ENCODE data around the gene TPSG1.
"Not testable (repeated sequence)": the region's sequence is repeated elsewhere in the genome, so short reads cannot be mapped to it uniquely, and the experiment has no call there.

Gene TPSG1

DNA sequence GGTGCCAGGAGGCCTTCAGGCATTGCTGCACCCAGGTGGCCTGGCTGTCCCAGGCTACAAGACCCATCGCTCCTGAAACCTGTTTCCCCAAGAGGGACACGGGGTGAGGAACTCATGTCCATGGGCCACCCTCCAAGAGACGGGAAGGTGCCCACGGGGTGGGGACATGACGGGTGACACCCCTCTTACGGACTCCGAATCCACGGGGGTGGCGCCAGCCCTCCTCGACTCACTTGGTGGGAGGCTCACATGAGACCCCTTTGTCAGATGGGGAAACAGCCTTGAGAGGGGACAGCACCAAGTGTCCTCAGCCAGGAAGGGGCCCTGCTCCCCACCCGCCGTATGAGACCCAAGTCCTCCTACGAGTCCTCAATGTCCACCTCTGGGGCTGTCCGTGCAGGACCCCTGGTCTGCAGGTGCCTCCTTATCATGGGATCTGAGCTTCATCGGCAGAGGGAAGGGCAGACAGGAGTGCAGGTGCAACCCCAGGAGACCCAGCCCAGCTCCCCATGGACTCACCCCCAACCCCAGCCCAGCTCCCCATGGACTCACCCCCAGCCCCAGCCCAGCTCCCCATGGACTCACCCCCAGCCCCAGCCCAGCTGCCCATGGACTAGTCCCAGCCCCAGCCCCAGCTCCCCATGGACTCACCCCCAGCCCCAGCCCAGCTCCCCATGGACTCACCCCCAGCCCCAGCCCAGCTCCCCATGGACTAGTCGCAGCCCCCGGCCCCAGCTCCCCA, 5.6 kb upstream of the TPSG1 start:
- DNase-seq (ENCODE audit: low read depth): not testable (repeated sequence)

DNA sequence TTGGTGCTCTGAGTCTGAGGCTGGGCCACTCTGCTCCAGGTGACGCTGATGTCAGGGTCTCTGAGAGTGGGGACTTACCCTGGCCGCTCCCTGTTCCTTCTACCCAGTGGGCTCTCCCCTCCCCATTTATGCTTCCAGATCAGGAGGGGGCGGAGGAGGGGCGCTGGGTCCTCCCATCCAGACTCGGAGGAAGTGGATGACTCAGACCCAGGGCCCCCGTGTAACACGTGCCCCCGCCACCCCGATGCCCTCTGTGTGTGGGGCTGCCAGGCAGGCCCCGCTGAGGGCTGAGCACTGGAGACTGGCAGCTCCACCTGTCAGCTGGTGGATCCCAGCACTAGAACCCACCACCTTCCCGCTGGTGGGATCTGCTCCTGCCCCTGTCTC, 5.0 kb upstream of the TPSG1 start, which contains the start of gene TPSB2:
Gene TPSB2, minus strand, starts transcription at position 101 of the 387 bp plus-strand sequence. CDS start 233 bp downstream, outside the sequence.
- DNase-seq (ENCODE audit: low read depth): not testable (repeated sequence)

DNA sequence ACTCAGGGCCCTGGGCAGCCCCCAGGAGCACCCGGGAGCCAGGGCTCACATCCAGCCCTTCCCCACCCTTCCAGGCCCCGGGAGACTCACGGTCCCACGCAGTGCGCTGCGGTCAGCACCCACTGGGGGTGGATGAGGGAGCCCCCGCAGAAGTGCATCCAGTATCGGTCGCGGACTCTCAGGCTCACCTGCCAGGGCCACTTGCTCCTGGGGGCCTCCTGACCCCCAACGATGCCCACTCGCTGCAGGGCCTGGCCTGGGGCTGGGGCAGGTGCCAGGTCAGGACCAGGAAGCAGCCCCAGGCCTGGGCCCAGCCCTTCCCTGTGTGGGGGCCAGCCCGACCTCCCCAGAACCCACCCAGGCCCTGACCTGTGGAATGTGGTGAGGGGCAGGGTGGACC, 4.4 kb upstream of the TPSG1 start:
- not testable (repeated sequence) for DNase-seq (ENCODE audit: low read depth)

DNA sequence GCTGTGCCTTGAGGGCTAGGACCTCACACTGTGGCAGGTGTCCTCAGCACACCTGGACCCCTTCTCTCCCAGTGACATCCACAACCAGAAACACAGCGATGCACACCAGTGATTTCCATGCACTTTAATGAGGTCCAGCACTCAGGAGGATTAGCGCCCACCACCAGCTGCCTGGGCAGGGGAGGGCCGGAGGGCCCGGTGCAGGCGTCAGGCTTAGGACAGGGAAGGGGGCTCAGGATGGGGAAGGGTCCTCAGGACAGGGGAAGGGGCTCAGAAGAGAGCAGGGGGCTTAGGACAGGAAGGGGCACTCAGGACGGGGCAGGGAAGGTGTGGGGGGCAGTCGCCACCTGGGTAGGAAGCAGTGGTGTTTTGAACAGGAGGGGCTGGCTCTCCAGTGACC, 3.2 kb upstream of the TPSG1 start:
- DNase-seq (ENCODE audit: low read depth): not testable (repeated sequence)

DNA sequence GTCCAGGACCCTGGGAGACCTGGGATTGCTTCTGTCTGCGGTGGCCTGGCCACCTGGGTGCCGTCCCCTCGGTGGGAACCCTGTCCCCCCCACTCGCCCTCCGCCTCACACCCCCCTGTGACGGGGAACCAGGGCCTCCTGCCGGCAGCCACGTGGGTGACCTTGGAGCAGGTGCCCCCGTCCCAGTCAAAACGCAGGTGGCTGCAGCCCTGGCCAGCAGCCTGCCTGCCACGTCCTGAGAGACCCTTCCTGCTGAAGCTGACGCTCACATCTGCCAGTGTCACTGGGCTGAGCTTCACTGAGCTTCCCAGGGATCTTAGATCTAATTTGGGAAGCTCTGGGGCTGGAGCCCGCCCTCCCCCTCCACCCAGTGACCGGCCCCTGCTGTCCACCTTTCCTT, 1.6 kb upstream of the TPSG1 start:
- not testable (repeated sequence) for DNase-seq (ENCODE audit: low read depth)

DNA sequence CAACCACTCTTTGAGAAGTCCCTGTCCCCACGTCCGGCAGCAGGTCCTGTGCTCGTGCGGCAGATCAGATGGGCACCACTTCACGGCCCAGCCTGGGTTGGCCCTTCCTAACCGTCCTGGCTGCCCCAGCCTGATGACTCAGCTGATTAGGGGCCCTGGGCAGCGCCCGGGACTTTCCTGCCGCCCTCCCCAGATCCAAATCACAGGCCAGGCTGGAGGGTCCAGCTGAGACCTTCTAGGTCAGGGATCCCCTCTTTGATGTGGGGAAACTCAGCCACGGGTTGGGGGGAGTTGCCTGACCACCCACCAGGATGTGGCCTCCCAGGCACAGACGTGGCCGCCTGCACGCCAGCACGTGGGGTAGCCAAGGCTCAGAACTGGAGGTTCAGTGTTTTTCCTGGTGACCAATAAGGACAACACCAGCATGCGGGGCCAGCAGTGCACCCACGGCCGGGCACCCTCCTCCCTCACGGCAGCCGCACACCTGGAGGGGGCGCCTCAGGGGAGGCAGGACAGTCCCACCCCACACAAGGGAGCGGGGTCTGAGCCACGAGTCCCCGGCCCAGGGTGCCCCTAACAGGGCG, 752 bp upstream of the TPSG1 start:
- not testable (repeated sequence) for DNase-seq (ENCODE audit: low read depth)

DNA sequence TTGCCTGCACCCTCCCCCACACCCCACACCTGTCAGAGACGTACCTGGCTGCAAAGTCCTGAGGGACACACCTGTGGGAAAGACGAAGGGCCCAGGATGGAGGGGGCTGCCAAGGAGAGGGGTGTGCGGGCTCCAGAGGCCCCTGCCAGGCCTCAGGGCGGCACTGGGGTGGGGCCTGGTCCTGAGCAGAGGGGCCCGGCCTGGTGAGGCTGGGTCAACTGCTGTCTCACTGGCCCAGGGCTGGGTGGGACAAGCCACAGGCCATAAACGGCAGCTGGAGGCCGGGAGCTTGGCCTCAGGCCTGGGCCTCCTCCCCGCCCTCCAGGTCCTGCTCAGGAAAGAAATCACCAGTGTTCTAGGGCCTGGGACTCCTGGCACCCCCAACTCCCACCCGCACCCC, 510 bp downstream of the TPSG1 start:
- DNase-seq (ENCODE audit: low read depth): no peak

DNA sequence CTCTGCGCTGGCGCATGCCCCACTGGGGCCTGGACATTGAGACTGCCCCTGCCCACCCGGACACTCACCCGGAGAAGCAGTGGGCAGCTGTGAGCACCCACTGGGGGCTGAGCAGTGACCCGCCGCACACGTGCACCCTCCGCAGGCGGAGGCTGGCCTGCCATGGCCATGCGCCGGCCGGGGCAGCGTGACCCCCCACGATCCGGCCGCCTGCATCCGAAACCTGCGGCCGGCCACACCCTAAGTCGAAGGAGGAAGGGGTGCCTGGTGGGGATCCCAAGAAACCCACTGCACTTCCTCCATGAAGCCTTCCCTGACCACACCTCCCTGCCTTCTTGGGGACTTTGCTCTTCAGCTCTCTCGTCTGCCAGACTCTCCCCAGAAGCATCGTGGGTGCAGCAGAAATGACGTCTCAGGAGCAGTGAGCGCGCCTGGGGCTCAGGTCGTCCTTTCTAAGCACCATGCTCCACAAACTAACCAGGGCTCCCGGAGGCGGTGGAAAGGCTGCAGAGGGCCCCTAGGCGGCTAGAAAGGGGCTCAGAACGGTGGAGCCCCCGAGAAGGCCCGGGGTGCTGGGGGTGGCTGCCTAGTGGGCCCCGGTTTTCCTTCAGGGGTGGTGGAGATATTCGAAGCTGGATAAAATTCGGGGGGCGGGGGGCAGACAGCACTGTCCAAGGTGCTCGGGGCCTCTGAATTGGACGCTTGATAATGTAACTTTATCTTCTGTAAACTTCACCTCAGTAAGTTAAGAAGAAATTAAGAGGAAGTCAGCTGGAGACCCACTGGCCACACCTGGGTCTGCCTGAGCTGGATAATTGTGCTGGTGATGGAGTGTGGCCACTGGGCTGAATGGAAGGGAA, 1.5 kb downstream of the TPSG1 start:
- DNase-seq (ENCODE audit: low read depth): no peak

DNA sequence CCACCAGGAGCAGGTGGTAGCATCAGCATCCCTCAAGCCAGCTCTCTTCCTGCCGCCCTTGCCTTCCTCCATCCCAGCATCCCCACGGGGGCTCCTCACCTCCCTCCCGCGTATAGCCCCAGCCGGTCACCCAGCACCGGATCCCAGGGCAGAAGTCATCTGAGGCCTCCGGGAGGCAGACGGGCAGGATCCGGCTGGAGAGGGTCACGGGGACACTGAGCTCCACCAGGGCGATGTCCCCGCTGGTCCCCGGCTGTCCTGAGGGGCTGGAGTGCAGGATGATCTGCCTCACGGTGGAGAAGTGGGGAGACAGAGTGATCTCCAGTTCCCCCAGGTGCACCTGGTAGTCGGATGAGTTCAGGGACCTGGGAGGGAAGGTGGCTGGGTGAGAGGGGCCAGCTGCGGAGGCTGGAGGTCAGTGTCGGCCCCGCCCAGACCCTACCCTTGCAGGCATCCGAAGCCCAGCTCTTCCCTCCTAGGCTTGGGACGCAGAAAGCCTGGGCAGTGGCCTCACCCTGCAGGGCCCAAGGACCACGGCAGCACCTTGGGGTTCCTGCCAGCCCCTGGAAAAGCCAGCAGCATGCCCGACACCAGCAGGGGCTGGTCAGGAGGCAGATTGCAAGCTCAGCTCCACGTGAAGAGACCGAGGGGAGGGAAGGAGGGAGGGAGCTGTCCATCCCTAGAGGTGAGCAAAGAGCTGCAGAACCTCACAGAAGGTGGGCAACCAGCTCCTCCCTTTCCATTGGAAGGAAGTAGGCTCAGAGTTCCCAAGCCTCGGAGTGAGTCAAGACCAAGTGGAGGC, 2.3 kb downstream of the TPSG1 start:
- no peak for DNase-seq (ENCODE audit: low read depth)

DNA sequence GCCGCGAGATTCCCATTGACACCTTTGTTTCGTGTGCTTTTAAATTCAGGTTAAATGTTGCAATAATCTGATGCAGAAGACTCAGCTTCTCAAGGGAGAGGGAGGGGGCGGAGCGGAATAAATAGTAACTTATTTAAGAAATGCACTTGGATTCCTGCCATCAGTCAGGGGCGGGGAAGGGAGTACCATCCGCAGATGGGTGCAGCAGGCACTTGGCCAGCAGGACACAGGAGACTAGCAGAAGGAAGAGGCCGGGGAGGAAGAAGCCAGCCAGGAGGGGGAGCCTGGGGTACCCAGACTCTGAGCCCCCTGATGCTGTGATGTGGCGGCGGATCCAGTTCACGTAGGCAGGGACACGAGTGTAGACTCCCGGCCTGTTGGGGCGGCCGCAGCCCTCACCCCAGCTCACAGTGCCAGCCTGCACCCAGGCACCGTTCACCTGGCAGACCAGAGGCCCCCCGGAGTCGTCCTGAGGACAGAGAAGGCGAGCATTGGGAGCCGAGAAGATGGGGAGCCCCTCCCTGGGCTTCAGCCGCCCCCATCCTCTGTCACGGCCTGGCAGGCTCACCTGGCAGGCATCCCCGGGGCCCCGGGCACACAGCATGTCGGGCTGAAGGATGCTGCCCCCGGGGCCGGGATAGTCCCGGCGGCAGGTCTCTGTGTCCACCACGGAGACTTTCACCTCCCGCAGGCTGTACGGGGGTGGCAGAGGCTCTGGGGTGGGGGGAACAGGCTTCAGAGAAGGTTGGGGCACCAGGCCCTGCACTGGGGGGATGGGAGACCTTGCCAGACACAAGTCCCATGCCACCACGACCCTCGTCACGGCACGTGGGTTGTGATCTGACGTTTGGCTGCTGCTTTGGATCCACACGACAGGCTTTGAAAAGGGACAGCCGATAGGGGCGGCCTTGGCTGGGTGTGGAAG, 3.2 kb downstream of the TPSG1 start:
- no peak for DNase-seq (ENCODE audit: low read depth)

DNA sequence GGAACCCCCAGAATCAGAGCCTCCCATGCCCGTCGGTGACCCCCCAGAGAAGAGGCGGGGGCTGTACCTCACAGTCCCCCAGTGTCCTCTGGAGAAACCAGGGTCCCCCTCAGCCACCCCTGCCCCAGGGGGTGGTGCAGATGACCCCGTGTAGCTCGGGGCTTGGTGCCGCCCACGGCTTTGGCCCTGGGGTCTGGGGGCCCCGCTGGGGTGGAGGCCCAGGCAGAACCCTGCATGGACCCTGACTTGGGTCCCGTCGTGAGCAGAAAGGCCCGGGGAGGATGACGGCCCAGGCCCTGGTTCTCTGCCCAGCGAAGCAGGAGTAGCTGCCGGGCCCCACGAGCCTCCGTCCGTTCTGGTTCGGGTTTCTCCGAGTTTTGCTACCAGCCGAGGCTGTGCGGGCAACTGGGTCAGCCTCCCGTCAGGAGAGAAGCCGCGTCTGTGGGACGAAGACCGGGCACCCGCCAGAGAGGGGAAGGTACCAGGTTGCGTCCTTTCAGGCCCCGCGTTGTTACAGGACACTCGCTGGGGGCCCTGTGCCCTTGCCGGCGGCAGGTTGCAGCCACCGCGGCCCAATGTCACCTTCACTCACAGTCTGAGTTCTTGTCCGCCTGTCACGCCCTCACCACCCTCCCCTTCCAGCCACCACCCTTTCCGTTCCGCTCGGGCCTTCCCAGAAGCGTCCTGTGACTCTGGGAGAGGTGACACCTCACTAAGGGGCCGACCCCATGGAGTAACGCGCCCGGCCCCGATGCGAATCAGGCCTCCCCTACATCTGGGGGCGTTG, 4.0 kb downstream of the TPSG1 start:
- no peak for DNase-seq (ENCODE audit: low read depth)

DNA sequence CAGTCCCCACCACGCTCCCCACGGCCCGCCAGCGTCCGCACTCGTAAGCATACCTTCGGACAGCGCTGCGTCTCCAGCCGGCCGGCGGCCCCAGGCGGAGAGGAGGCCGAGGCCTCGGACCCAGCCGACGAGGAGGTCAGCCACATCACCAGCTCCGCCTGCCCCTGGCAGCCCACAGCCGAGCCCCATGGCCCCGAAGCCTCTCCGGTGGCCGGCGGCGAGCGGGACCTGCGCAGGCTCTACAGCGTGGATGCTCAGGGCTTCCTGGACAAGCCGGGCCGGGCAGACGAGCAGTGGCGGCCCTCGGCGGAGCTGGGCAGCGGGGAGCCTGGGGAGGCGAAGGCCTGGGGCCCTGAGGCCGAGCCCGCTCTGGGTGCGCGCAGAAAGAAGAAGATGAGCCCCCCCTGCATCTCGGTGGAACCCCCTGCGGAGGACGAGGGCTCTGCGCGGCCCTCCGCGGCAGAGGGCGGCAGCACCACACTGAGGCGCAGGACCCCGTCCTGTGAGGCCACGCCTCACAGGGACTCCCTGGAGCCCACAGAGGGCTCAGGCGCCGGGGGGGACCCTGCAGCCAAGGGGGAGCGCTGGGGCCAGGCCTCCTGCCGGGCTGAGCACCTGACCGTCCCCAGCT, 4.9 kb downstream of the TPSG1 start:
- no peak for DNase-seq (ENCODE audit: low read depth)

DNA sequence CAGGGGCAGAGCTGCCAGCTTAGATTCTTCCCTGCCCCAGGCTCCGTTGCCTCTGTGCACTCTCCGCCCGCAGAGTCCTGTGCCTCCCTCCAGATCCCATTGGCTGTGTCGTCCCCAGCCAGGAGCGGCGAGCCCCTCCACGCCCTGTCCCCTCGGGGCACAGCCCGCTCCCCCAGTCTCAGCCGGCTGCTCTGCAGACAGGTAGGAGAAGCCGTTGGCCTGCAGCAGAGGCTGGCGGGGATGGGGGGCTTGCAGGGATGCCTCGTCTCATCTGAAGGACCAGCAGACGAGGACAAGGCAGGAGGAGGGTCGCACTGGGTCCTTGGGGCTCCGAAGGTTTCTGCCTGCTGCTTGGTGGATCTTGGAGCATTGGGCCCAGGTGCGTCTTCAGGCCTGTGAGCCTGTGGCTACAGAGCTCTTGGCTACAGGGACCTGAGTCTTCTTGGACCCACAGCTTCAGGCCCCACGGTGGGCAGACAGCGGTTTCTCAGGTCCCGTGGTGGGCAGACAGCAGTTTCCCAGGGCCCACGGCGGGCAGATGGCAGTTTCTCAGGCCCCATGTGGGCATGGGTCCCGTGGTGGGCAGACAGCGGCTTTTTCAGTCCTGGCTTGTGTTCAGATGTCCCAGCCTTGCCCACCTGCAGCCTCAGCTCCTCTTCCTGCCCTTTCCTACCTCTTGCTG, 6.0 kb downstream of the TPSG1 start:
- DNase-seq (ENCODE audit: low read depth): no peak

DNA sequence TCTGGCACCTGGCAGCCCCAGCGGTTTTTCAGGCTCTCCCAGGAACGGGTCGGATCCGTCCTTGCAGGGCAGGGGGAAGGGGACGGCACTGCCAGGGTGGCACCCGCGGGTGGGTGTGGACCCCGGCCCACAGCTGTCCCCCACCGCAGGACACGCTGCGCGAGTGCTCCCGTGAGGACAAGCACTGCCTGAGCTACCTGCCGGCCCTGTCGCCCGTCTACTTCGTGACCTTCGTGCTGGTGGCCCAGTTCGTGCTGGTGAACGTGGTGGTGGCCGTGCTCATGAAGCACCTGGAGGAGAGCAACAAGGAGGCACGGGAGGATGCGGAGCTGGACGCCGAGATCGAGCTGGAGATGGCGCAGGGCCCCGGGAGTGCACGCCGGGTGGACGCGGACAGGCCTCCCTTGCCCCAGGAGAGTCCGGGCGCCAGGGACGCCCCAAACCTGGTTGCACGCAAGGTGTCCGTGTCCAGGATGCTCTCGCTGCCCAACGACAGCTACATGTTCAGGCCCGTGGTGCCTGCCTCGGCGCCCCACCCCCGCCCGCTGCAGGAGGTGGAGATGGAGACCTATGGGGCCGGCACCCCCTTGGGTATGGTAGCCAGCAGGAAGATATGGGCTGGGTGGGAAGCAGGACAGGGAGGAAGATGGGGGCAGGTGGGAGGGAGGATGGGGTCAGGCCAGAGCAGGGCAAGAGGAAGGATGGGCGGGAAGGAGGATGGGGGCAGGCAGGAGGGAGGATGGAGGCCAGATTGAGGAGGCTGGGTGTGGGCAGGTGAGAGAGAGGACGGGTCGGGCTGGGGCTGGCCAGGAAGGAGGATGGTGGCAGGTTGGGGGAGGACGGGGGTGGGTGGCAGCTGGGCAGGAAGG, 6.8 kb downstream of the TPSG1 start:
- DNase-seq (ENCODE audit: low read depth): no peak

DNA sequence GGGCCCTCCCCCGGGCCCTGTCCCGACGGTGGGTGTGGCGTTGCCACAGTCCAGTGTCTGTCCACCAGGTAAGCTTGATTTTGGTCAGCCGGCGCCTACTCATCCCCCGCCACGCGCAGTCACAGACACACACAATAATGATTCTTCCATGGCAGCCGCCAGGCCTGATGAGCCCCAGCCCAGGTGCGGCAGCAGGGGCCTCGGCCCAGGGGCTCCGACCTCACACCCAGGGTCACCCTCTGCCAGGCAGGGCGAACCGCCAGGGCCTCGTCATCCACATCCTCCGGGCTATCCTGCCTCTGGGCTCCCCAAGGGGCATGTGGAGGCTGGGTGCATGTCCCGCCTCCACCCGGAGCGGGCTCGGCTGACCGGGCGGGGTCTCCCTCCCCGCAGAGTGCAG, 7.5 kb downstream of the TPSG1 start:
- DNase-seq (ENCODE audit: low read depth): no peak

DNA sequence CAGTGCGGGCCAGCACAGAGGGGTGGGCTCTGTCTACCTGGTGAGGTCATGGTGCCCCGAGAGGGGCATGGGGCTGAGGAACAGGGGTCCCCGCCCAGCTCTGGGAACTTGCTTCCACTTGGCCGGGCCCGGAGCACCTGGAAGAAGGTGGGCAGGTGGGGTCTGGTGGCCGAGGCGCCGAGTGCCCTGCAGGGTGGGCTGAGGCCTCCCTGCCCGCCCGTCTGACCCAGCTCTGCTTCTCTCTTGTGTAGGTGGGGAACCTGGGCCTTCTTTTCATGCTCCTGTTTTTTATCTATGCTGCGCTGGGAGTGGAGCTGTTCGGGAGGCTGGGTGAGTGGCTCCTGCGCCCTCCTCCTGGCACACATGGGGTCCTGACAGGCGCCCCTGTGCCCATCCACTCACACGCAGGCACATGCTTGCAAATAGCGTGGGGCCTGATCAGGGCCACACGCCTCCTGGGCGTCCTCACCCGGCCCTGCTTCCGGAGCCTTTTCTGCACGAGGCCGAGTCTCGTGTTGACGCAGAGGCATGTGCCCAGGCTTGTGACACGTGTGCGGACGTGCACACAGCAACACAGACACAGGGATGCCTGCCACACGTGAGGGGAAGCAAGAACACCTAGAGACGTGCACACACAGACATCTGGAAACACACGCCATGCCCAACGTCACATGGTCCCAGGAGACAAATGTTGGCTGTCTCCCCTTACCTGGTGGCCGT, 8.2 kb downstream of the TPSG1 start:
- no peak for DNase-seq (ENCODE audit: low read depth)

DNA sequence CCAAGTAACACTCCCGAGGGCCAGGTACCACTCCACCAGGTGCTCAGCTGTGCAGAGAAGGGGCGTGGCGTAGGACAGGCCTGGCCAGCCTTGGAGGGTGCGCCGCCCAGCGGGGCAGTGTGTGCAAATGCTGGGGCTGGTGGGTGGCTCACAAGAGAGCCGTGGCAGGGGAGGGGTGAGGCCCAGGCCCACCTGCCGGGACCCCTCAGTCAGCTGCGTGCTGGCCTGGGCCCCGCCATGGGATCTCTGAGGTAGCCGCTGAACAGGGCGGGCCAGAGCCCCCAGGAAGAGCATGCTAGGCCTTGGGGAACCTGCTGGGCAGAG, 8.8 kb downstream of the TPSG1 start:
- DNase-seq (ENCODE audit: low read depth): no peak
